Ovary (tissue), 9 donors: ENCODE data around the gene RAB29. TPM values are rescaled to one million over a fixed set of nuclear protein-coding genes. Genes with fewer than 3 reads are reported as not detected.

Experiments used
- DNase-seq, 5 donors: peaks; one replicate each; pipeline ENCODE4 v3.0.0-alpha.2; 2019 to 2020
- H3K27ac ChIP-seq, 2 donors: fragments of 200-600 bp; one replicate each; pipeline versions ENCODE4 v1.5.1 to v1.8.0; 2019 to 2022
- H3K27me3 ChIP-seq: fragments of 200-600 bp; one replicate; pipeline ENCODE4 v1.8.0; 2022
- H3K36me3 ChIP-seq: fragments of 200-600 bp; sonication (generic); one replicate; pipeline ENCODE4 v1.5.1; 2019
- H3K4me1 ChIP-seq: one replicate; pipeline ENCODE4 v1.8.1; 2013; ENCODE audit warnings: mild to moderate bottlenecking, moderate library complexity; ENCODE audit not compliant: insufficient read depth
- H3K4me3 ChIP-seq: fragments of 200-600 bp; sonication (generic); one replicate; pipeline ENCODE4 v1.5.1; 2017
- H3K9me3 ChIP-seq, 2 donors: fragments of 200-600 bp in 1 of 2; sonication (generic) in 1 of 2; one replicate each; pipeline versions ENCODE4 v1.5.1 to v1.8.1; 2013 to 2019; ENCODE audit warnings: mild to moderate bottlenecking in 1 of 2, moderate library complexity in 1 of 2
- EP300 ChIP-seq: sonication (generic); formaldehyde crosslinking; IDR thresholded peaks from one replicate; pipeline ENCODE4 v1.6.1; 2017; ENCODE audit warnings: antibody characterized with exemption
- POLR2A ChIP-seq: fragments of 450-650 bp; IDR thresholded peaks from one replicate; pipeline ENCODE4 v1.6.1; 2017; ENCODE audit warnings: antibody characterized with exemption, mild to moderate bottlenecking, moderate library complexity
- WGBS, 3 donors: extraction: QIAGEN DNeasy Blood & Tissue Kit in 1 of 3; methylation state at CpG; one replicate each; pipeline versions ENCODE4 v1.1.5 to v1.1.7; 2013 to 2017; 5-methylcytosine and 5-hydroxymethylcytosine counted together
- intact Hi-C, 4 donors: fragments of 100-400 bp; cut with DNase I; formaldehyde crosslinking; loops; one replicate each; pipeline versions ENCODE4 v1.11.0 to v1.15.1; 2022 to 2023
- polyA plus RNA-seq, 2 donors: library from polyadenylated mRNA; stranded (reverse); fragments of 200-250 nt in 1 of 2; fragments of 350-450 nt in 1 of 2; fragmentation: Illumina TruSeq in 1 of 2; extraction: RNeasy Lipid Tissue Mini Kit (QIAGEN cat#74804) in 1 of 2; gene quantifications; one replicate each; pipeline ENCODE4 v1.2.3, GENCODE V29; 2013 to 2014
- total RNA-seq, 7 donors: library from RNA; depleted of rRNA in 2 of 7; stranded (reverse); fragments of >200 nt in 2 of 7; fragmentation: NEBNext Ultra II Directional in 3 of 7; extraction: Animal tissue kit (Norgen Biotek cat#: 25700) in 3 of 7; gene quantifications; one replicate each; pipeline versions ENCODE4 v1.1.0 to v1.2.4, GENCODE V29; 2016 to 2023
- TF ChIP-seq, protein P1 (sequence below), 3 donors: fragments of 450-650 bp in 2 of 3; fragments of 200-600 bp in 1 of 3; IDR thresholded peaks; one replicate each; pipeline versions ENCODE4 v1.5.1 to v1.8.0; 2016 to 2022; ENCODE audit warnings: antibody characterized with exemption in 3 of 3, mild to moderate bottlenecking in 1 of 3
- donor health status: DM: no; HTN: no; CAD: no; lungs with moderate emphysema.
- donor health status: DM: no; HTN: no; CAD: no.
- donor health status: Bipolar disorder and iron deficiency.
- donor health status: DM: yes; HTN: yes; CAD: no.
- donor health status: DM: no; HTN: no; CAD: no.
- donor health status: DM: yes; HTN: yes; CAD: no.

The RAB29 gene
- total and polyA plus RNA-seq, 9 donors, result 7.2 to 16.4 (median 10.1) TPM

- intact Hi-C loops, result no loop called here
- TF ChIP-seq EP300 (no peak), POLR2A (no peak)
- TF ChIP-seq, protein P1, sequence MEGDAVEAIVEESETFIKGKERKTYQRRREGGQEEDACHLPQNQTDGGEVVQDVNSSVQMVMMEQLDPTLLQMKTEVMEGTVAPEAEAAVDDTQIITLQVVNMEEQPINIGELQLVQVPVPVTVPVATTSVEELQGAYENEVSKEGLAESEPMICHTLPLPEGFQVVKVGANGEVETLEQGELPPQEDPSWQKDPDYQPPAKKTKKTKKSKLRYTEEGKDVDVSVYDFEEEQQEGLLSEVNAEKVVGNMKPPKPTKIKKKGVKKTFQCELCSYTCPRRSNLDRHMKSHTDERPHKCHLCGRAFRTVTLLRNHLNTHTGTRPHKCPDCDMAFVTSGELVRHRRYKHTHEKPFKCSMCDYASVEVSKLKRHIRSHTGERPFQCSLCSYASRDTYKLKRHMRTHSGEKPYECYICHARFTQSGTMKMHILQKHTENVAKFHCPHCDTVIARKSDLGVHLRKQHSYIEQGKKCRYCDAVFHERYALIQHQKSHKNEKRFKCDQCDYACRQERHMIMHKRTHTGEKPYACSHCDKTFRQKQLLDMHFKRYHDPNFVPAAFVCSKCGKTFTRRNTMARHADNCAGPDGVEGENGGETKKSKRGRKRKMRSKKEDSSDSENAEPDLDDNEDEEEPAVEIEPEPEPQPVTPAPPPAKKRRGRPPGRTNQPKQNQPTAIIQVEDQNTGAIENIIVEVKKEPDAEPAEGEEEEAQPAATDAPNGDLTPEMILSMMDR (IDR thresholded peaks at IDR 0.05), result no peak
- 94 to 97% (median 96%) methylated on average over 3 of the region's 3 CpGs for WGBS, 3 donors
These were observed 18.7 kb downstream of the RAB29 start for GRCh38 chr1:205756552-205756951.

DNA sequence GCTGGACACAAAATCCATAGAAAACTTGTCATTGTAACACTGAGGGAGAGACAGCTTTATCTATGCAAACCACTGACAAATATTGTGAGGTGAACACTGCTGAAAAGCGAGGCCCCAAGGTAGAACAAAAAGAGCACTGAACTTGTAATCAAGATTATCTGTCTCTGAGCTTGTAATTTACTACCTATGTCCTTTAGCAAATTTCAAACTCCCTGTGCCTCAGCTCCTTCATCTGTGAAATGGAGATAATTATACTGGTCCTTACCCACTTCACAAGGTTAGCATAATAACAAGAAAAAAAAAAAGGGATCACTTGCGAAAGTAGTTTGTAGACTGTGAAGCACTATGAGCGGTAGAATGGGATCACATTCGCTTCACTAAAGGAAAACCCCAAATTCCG, 20.4 kb downstream of the RAB29 start:
- no peaks in the 10 kb centered on the region for H3K27me3 ChIP-seq
- no peak overlapping the region for H3K4me3 ChIP-seq
- TF ChIP-seq EP300 (no peak), POLR2A (no peak)
- TF ChIP-seq, protein P1 (IDR thresholded peaks at IDR 0.05), result no peak
- intact Hi-C loops, result no loop called here
- H3K27ac ChIP-seq, result no peak overlapping the region
- H3K4me1 ChIP-seq, result peaks cover 4% of the 10 kb centered on the region
- no peak for DNase-seq
- whole genome bisulfite sequencing, 3 donors, result 70 to 93% (median 87%) methylated on average over 5 of the region's 5 CpGs
- no peaks in the 10 kb centered on the region for H3K36me3 ChIP-seq
- no peaks in the 10 kb centered on the region for H3K9me3 ChIP-seq

More at GRCh38 chr1:205756552-205756951, 18.7 kb downstream of the RAB29 start:
- DNase-seq, result no peak
- Histone ChIP-seq H3K27me3 (no peaks in the 10 kb centered on the region), H3K4me1 (peaks cover 1% of the 10 kb centered on the region), H3K36me3 (no peaks in the 10 kb centered on the region), H3K9me3 (no peaks in the 10 kb centered on the region), H3K27ac (no peak overlapping the region), H3K4me3 (no peak overlapping the region)

DNA sequence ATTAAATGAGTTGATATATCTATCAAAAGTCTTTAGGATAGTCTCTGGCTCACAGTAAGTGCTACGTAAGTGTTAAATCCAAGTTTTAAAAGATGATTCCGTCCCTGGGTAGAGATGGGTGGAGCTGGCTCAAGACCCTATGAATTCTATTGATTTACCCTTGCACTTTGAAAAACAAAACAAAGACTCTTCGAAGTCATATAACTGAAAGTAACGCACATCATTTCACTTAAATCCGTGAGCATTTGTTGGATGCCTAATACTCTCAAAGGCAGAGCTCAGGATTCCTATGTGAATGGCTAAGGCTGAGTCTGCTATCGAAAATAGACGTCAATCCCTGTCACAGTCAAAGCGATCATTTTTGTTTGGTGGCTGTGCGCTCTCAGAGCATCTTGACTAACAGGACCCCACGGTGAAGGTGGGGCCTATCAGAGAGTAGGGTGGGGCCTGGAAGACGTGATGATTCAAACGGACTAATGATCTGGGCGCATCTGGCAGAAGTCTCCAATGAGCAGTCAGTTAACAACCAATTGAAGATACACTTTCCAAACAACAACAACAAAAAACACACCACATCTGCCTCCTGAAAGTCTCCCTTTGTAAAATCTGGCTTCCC, 24.1 kb downstream of the RAB29 start:
- intact Hi-C loops, result no loop called here
- Histone ChIP-seq H3K27me3 (no peaks in the 10 kb centered on the region), H3K4me3 (no peak overlapping the region), H3K27ac (no peak overlapping the region), H3K36me3 (no peaks in the 10 kb centered on the region), H3K4me1 (peaks cover 6% of the 10 kb centered on the region), H3K9me3 (no peaks in the 10 kb centered on the region)
- 72 to 81% (median 80%) methylated on average over 13 of the region's 13 CpGs for WGBS, 3 donors
- no peak for DNase-seq
- TF ChIP-seq EP300 (no peak), POLR2A (no peak)
- TF ChIP-seq, protein P1 (IDR thresholded peaks at IDR 0.05), result no peak

DNA sequence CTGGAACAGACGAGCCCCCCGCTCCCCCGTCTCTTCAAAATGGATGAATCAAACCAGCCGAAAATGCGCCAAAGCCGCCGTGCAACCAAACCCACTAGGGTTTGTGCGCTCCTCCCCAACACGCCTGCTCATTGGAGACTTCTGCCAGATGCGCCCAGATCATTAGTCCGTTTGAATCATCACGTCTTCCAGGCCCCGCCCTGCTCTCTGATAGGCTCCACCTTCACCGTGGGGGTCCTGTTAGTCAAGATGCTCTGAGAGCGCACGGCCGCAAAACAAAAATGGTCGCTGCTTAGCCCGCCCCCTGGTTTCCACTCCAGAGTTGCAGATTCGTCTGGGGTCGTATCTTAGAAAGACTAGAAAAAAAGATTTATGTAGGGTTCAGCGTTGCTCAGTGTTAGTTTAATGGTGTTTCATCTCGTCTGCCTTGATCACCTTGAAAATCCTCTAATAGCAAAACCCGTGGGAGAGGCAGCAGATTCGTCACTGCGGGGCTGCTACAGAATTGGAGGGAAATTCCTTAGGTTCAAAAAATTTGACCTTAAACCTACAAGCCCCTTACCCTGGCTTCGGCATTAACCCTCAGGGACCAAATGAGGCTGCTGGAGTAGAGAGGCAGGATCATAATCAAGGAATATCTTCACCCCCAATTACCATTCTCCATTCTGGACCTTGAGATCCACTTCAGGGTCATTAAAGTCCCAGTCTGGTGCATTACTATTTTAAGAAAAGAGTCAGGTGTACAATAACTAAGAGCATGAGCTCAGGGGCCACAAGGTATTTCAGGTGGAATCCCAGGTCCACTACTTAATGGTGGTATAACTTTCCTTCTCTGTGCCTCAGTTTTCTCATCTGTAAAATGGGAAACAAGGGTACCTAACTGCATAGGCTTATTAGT, 24.9 kb downstream of the RAB29 start, which contains the start of gene NUCKS1:
NUCKS1 (minus strand) TSS at position 45 of the 898 bp plus-strand sequence. CDS start 209 bp downstream, outside the sequence.
- Histone ChIP-seq H3K27ac (peak within 1 kb of the TSS; percentile 95 to 98), H3K36me3 (no peaks in the 10 kb centered on the region), H3K27me3 (no peaks in the 10 kb centered on the region), H3K4me1 (peaks cover 9% of the 10 kb centered on the region), H3K4me3 (peak within 1 kb of the TSS; percentile 57), H3K9me3 (no peaks in the 10 kb centered on the region)
- 0 to 2% (median 0%) methylated on average over 27 of the region's 27 CpGs for WGBS, 3 donors
- TF ChIP-seq POLR2A (peak; percentile 65), EP300 (no peak)
- TF ChIP-seq, protein P1 (IDR thresholded peaks at IDR 0.05), result peak in 2 of 3 donors; percentile 25 to 36
- intact Hi-C loops, result no loop called here
- DNase-seq, result peak; percentile 97 to 99 (median 98)
